Body of pancreas (tissue), 4 donors: ENCODE results near the gene CXCL10. TPM values are rescaled to one million over a fixed set of nuclear protein-coding genes. Genes with fewer than 3 reads are reported as not detected.
"Not testable (repeated sequence)": the region's sequence is repeated elsewhere in the genome, so short reads cannot be mapped to it uniquely, and the experiment has no call there.

Source experiments
- ATAC-seq: fragments of 150-250 bp; one replicate; pipeline ENCODE4 v1.9.1; 2016
- DNase-seq, 4 donors: peaks; one replicate each; pipeline ENCODE4 v3.0.0-alpha.2; 2019
- H3K27ac ChIP-seq, 4 donors: fragments of 200-600 bp; sonication (generic); 1 replicate in 3 of 4; 2 replicates in 1 of 4; pipeline versions ENCODE4 v1.5.1 to v1.6.1; 2016 to 2019; ENCODE audit warnings: mild to moderate bottlenecking in 1 of 4, mixed read lengths in 1 of 4, moderate library complexity in 1 of 4
- H3K27me3 ChIP-seq, 2 donors: fragments of 200-600 bp; sonication (generic); one replicate each; pipeline ENCODE4 v1.6.0; 2016; ENCODE audit warnings: mild to moderate bottlenecking in 1 of 2
- H3K36me3 ChIP-seq, 2 donors: fragments of 200-600 bp; sonication (generic); replicated peaks in 1 of 2; 2 replicates each; pipeline ENCODE4 v1.5.1; 2016; ENCODE audit warnings: low read depth in 2 of 2; ENCODE audit not compliant: insufficient read depth in 1 of 2
- H3K4me1 ChIP-seq: fragments of 200-600 bp; sonication (generic); one replicate; pipeline ENCODE4 v1.6.0; 2016
- H3K4me3 ChIP-seq, 2 donors: fragments of 200-600 bp; sonication (generic); 1 replicate in 1 of 2; 2 replicates in 1 of 2; pipeline ENCODE4 v1.5.1; 2016 to 2019
- H3K9me3 ChIP-seq, 3 donors: fragments of 200-600 bp; sonication (generic); 1 replicate in 2 of 3; 2 replicates in 1 of 3; pipeline ENCODE4 v1.5.1; 2016
- POLR2A ChIP-seq, 3 donors: fragments of 450-650 bp; IDR thresholded peaks; one replicate each; pipeline ENCODE4 v1.6.1; 2016; ENCODE audit warnings: antibody characterized with exemption in 3 of 3, mild to moderate bottlenecking in 2 of 3
- WGBS, 2 donors: methylation state at CpG; one replicate each; pipeline ENCODE4 v1.1.5; 2017; 5-methylcytosine and 5-hydroxymethylcytosine counted together
- intact Hi-C: fragments of 100-400 bp; cut with DNase I; formaldehyde crosslinking; loops from one replicate; pipeline ENCODE4 v1.15.1; 2023
- total RNA-seq, 2 donors: library from RNA; depleted of rRNA; stranded (reverse); fragments of >200 nt; gene quantifications; one replicate each; pipeline ENCODE4 v1.1.0, GENCODE V29; 2016
- TF ChIP-seq, protein P1 (sequence below), 7 experiments: fragments of 450-650 bp in 4 of 7; fragments of 200-600 bp in 3 of 7; sonication (generic) in 3 of 7; IDR thresholded peaks; one replicate each; pipeline ENCODE4 v1.5.1; 2016 to 2019; ENCODE audit warnings: antibody characterized with exemption in 7 of 7

Gene CXCL10
- total RNA-seq, 2 donors from 2014 or later = not detected

DNA sequence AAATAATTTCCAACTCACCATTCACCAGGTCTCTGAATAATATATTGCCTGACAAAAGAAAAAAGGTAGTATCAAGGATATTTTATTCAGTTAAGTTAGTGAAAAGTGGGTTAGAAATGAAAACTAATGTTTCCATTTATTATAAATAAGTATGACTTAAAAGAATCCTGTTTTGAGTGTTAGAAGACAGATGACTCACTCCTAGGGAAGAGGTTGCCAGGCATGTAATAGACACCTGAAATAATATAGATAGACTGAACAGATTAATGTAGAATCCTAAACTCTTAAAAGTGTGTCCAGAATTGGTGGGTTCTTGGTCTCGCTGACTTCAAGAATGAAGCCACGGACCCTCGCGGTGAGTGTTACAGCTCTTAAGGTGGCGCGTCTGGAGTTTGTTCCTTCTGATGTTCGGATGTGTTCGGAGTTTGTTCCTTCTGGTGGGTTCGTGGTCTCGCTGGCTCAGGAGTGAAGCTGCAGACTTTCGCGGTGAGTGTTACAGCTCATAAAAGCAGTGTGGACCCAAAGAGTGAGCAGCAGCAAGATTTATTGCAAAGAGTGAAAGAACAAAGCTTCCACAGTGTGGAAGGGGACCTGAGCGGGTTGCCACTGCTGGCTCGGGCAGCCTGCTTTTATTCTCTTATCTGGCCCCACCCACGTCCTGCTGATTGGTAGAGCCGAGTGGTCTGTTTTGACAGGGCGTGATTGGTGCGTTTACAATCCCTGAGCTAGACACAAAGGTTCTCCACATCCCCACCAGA lies 19.1 kb upstream of the CXCL10 start:
- H3K36me3 ChIP-seq, ATAC-seq, H3K27ac ChIP-seq, DNase-seq, intact Hi-C loops, H3K9me3 ChIP-seq, H3K4me3 ChIP-seq, H3K27me3 ChIP-seq, H3K4me1 ChIP-seq: not testable (repeated sequence)
- 83 to 94% methylated on average over 17 to 18 of the region's 18 CpGs for WGBS, 2 donors

DNA sequence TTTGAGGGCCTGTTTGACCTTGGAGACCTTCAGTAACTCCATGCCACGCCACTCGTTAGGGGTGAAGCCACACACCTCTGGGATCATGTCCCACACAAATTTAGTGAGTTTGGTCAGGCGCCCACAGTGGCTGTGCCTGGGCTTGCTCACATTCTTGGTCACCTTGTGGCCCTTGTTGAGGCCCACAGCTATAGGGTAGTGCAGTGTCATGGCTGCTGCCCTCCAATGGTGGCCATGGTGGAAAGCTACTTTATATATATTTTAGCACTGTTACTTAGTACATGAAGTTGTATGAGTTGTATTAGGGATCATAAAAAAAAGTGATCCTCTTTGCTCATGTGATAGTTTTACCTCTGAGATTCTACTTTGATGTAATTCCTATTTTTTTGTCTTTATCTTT lies 13.6 kb upstream of the CXCL10 start:
- H3K27ac ChIP-seq = peak overlapping the region in 3 of 4 donors; percentile 12 to 65 (median 36)

DNA sequence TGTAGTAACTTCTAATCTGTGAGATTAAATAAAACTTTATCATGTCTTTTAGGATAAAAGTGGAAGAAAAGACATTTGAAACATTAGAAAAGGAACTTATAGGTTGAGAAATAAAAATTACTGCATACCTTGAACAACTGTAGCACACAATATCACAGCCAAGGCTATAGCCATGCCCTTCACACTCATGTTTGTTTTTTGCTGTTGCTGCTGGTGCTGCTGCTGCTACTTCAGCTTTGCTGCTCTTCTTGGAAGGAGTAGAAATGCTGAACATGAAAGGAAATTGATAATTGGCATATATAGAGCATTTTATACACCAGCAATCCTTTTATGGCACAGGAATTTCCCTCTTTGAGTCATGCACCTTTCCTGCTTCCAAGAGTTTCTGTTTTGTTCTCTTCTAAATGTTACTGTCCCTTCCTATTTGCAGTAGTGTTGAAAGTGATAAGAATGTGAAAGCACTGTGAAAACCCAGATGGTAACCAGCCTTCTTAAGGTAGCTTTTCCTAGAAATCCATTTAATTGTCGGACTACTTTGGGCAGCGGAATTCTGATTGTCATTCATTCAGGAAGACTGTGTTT lies 12.6 kb upstream of the CXCL10 start, which contains the start of gene CXCL11:
CXCL11 (minus strand) TSS at position 272 of the 582 bp plus-strand sequence; CDS start at position 189, 83 bp downstream.
- Histone ChIP-seq H3K4me3 (peak within 1 kb of the TSS in 1 of 2 donors; percentile 23), H3K27me3 (no peaks in the 10 kb centered on the region), H3K27ac (peak within 1 kb of the TSS; percentile 36 to 65 (median 56)), H3K4me1 (peaks cover 14% of the 10 kb centered on the region), H3K9me3 (no peaks in the 10 kb centered on the region), H3K36me3 (no peaks in the 10 kb centered on the region)
- TF ChIP-seq, protein P1, sequence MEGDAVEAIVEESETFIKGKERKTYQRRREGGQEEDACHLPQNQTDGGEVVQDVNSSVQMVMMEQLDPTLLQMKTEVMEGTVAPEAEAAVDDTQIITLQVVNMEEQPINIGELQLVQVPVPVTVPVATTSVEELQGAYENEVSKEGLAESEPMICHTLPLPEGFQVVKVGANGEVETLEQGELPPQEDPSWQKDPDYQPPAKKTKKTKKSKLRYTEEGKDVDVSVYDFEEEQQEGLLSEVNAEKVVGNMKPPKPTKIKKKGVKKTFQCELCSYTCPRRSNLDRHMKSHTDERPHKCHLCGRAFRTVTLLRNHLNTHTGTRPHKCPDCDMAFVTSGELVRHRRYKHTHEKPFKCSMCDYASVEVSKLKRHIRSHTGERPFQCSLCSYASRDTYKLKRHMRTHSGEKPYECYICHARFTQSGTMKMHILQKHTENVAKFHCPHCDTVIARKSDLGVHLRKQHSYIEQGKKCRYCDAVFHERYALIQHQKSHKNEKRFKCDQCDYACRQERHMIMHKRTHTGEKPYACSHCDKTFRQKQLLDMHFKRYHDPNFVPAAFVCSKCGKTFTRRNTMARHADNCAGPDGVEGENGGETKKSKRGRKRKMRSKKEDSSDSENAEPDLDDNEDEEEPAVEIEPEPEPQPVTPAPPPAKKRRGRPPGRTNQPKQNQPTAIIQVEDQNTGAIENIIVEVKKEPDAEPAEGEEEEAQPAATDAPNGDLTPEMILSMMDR (IDR thresholded peaks at IDR 0.05) = no peak
- TF ChIP-seq POLR2A (IDR thresholded peaks at IDR 0.05) = peak in 1 of 3 donors; percentile 46
- ATAC-seq (peak; percentile 90), DNase-seq (peak in 1 of 4 donors; percentile 18)
- WGBS, 2 donors = 40 to 53% methylated on average over 2 of the region's 2 CpGs
- intact Hi-C loops = no loop called here

More for the DNA sequence above, 13.6 kb upstream of the CXCL10 start:
- Histone ChIP-seq H3K4me3 (no peak overlapping the region), H3K9me3 (no peaks in the 10 kb centered on the region), H3K4me1 (peaks cover 14% of the 10 kb centered on the region), H3K27me3 (no peaks in the 10 kb centered on the region), H3K36me3 (no peaks in the 10 kb centered on the region)
- DNase-seq = no peak
- TF ChIP-seq, protein P1 (IDR thresholded peaks at IDR 0.05) = no peak
- TF ChIP-seq POLR2A (IDR thresholded peaks at IDR 0.05) = no peak
- intact Hi-C loops = no loop called here
- no peak for ATAC-seq
- 77 to 80% methylated on average over 3 of the region's 3 CpGs for WGBS, 2 donors

- intact Hi-C loops = no loop called here
- DNase-seq = no peak
- peaks cover 14% of the 10 kb centered on the region for H3K4me1 ChIP-seq
- H3K36me3 ChIP-seq = no peaks in the 10 kb centered on the region
- no peaks in the 10 kb centered on the region for H3K27me3 ChIP-seq
- ATAC-seq = no peak
- 26 to 62% methylated on average over 3 of the region's 3 CpGs for WGBS, 2 donors
- TF ChIP-seq, protein P1 (IDR thresholded peaks at IDR 0.05) = no peak
- no peak for TF ChIP-seq POLR2A (IDR thresholded peaks at IDR 0.05)
- H3K4me3 ChIP-seq = no peak overlapping the region
- no peaks in the 10 kb centered on the region for H3K9me3 ChIP-seq
- peak overlapping the region in 1 of 4 donors; percentile 65 for H3K27ac ChIP-seq
Measured at GRCh38 chr4:76035141-76035540, 11.8 kb upstream of the CXCL10 start.

DNA sequence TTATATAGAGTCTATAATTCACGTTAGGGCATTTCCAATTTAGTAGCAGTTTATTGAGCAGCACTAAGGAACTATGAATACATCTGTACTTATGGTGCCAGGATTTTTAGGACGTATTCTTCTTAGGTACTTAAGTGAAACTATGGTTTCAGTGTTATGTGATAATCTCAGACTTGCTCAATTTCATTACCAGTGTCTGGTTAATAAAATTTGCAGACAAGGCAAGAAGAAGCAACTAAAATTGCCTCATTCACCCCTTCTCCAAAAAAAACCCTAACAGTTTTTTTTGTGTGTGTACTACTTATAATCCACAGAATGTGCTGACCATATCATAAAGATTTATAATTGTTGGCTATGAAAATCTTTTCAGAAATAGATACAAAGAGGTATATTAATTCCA lies 6.0 kb upstream of the CXCL10 start:
- Histone ChIP-seq H3K27me3 (no peaks in the 10 kb centered on the region), H3K4me1 (peaks cover 5% of the 10 kb centered on the region), H3K36me3 (no peaks in the 10 kb centered on the region), H3K27ac (no peak overlapping the region), H3K9me3 (no peaks in the 10 kb centered on the region), H3K4me3 (no peak overlapping the region)
- intact Hi-C loops = no loop called here
- TF ChIP-seq, protein P1 (IDR thresholded peaks at IDR 0.05) = no peak
- no peak for TF ChIP-seq POLR2A (IDR thresholded peaks at IDR 0.05)
- no peak for DNase-seq
- WGBS, 2 donors = 78 to 81% methylated on average over 2 of the region's 2 CpGs
- ATAC-seq = no peak
